OCI-LY7 (cell line): ENCODE measurements around the gene B3GALT5.

Source experiments
- CTCF ChIP-seq: fragments of 200-600 bp; sonication (generic); conservative IDR thresholded peaks from 2 replicates; pipeline ENCODE4 v1.5.1; 2014; ENCODE audit warnings: mild to moderate bottlenecking, antibody characterized with exemption, low read length, moderate library complexity, mixed read lengths
- EZH2phosphoT487 ChIP-seq: fragments of 200-600 bp; sonication (generic); IDR thresholded peaks from 2 replicates; pipeline ENCODE4 v1.6.1; 2018; ENCODE audit warnings: low read depth, borderline replicate concordance, mild to moderate bottlenecking, mixed run types, antibody characterized with exemption, low read length, moderate library complexity, mixed read lengths

- TF ChIP-seq CTCF (no peak), EZH2phosphoT487 (no peak)
Measured at GRCh38 chr21:39610703-39611102, 2.0 kb upstream of the B3GALT5 start.
